AG20443 (cell line): Measurements from ENCODE around the gene MAG.
"Not testable (repeated sequence)": the region's sequence is repeated elsewhere in the genome, so short reads cannot be mapped to it uniquely, and the experiment has no call there.

Source experiments
- DNase-seq: peaks from one replicate; pipeline ENCODE4 v3.0.0; 2012; ENCODE audit warnings: low spot score, mixed read lengths

MAG gene

GRCh38 chr19:35346193-35347052 is 54.5 kb downstream of the MAG start:
- no peak for DNase-seq

GRCh38 chr19:35347171-35347929 is 55.4 kb downstream of the MAG start, which contains the start of gene FFAR1:
Gene FFAR1 (plus strand): TSS chr19:35347902. CDS start chr19:35351552, 3,650 bp downstream.
- DNase-seq, result no peak

GRCh38 chr19:35347930-35348298 is 56.0 kb downstream of the MAG start:
- no peak for DNase-seq

- DNase-seq, result no peak
Observed at GRCh38 chr19:35348911-35349611, 57.1 kb downstream of the MAG start.

- no peak for DNase-seq
Observed at GRCh38 chr19:35349614-35350521, 57.9 kb downstream of the MAG start.

- DNase-seq, result peak; percentile 8
Observed at GRCh38 chr19:35350591-35350990, 58.6 kb downstream of the MAG start.

GRCh38 chr19:35351411-35352176 is 59.6 kb downstream of the MAG start:
- DNase-seq, result no peak

GRCh38 chr19:35352177-35352447 is 60.2 kb downstream of the MAG start:
- DNase-seq, result no peak

GRCh38 chr19:35352448-35353304 is 60.7 kb downstream of the MAG start:
- DNase-seq, result peak; percentile 90

GRCh38 chr19:35353635-35354034 is 61.7 kb downstream of the MAG start:
- no peak for DNase-seq

GRCh38 chr19:35354898-35355297 is 62.9 kb downstream of the MAG start:
- no peak for DNase-seq

- DNase-seq, result no peak
Observed at GRCh38 chr19:35355791-35356460, 64.0 kb downstream of the MAG start.

- DNase-seq, result peak; percentile 46
Observed at GRCh38 chr19:35357867-35358573, 66.1 kb downstream of the MAG start, which contains the start of gene FFAR3. Gene FFAR3 (plus strand): TSS chr19:35358460. CDS start chr19:35358891, 431 bp downstream.

GRCh38 chr19:35358834-35359233 is 66.9 kb downstream of the MAG start:
- not testable (repeated sequence) for DNase-seq

GRCh38 chr19:35359395-35359794 is 67.4 kb downstream of the MAG start:
- DNase-seq, result not testable (repeated sequence)

GRCh38 chr19:35360081-35360480 is 68.1 kb downstream of the MAG start:
- not testable (repeated sequence) for DNase-seq

GRCh38 chr19:35360880-35361420 is 69.0 kb downstream of the MAG start:
- no peak for DNase-seq
